ENCODE results near the gene GMPPA. TPM values are rescaled to one million over a fixed set of nuclear protein-coding genes. Genes with fewer than 3 reads are reported as not detected.

Gene GMPPA
- total and polyA plus RNA-seq, 9 of the 15 experiments (the other 6 are each of a cell fraction or from before 2014, with no cell fraction given): 7.0 to 101 (median 66.7) TPM

DNA sequence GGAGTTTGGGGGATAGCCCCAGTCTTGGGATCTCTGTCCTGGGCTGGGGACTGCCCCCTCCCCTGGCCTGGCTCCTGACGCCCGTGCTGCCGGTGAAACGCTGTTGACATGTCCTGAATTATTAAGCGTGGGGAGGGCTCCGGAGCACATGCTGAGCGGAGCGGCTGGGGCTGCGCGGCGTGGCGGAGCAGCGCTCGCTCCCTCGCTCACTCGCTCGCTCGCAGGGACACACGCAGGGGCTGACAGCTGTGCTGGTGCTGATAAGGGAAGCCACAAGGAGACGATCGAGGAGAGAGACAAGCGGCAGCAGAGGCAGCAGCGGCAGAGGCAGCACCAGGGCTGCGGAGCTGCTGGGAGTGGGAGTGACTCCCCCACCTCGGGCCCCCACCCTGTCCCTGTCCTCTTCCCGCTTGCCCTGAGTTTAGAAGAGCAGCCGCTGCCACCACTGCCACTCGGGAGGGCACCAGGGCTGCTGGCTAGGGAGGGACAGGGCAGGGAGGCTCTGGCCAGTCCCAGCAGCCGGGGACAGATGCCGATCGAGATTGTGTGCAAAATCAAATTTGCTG is 15.6 kb downstream of the GMPPA start, which contains the start of gene ASIC4 (continued):
- TF ChIP-seq ESRRA (IDR thresholded peaks at IDR 0.05; ENCODE audit: borderline replicate concordance, low read depth): peak; percentile 84; the same call in 1 of the 2 replicates
- TF ChIP-seq ZNF511 (CRISPR knock-in tag; IDR thresholded peaks at IDR 0.05): peak; percentile 42; the same call in 1 of the 2 replicates
- no peak for TF ChIP-seq CHCHD3 (CRISPR knock-in tag; IDR thresholded peaks at IDR 0.05)
- 0 out of 4 replicates have a peak, but pooled peaks of 1 of the 2 experiments have one; percentile 30 for TF ChIP-seq FOXA3 (CRISPR knock-in tag; conservative IDR thresholded peaks at IDR 0.05 in 1 of 2, IDR thresholded peaks at IDR 0.05 in 1 of 2)
- TF ChIP-seq, protein P1, sequence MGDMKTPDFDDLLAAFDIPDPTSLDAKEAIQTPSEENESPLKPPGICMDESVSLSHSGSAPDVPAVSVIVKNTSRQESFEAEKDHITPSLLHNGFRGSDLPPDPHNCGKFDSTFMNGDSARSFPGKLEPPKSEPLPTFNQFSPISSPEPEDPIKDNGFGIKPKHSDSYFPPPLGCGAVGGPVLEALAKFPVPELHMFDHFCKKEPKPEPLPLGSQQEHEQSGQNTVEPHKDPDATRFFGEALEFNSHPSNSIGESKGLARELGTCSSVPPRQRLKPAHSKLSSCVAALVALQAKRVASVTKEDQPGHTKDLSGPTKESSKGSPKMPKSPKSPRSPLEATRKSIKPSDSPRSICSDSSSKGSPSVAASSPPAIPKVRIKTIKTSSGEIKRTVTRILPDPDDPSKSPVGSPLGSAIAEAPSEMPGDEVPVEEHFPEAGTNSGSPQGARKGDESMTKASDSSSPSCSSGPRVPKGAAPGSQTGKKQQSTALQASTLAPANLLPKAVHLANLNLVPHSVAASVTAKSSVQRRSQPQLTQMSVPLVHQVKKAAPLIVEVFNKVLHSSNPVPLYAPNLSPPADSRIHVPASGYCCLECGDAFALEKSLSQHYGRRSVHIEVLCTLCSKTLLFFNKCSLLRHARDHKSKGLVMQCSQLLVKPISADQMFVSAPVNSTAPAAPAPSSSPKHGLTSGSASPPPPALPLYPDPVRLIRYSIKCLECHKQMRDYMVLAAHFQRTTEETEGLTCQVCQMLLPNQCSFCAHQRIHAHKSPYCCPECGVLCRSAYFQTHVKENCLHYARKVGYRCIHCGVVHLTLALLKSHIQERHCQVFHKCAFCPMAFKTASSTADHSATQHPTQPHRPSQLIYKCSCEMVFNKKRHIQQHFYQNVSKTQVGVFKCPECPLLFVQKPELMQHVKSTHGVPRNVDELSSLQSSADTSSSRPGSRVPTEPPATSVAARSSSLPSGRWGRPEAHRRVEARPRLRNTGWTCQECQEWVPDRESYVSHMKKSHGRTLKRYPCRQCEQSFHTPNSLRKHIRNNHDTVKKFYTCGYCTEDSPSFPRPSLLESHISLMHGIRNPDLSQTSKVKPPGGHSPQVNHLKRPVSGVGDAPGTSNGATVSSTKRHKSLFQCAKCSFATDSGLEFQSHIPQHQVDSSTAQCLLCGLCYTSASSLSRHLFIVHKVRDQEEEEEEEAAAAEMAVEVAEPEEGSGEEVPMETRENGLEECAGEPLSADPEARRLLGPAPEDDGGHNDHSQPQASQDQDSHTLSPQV (IDR thresholded peaks at IDR 0.05): peak; percentile 72
- TF ChIP-seq LEF1 (IDR thresholded peaks at IDR 0.05): peak; percentile 92
- TF ChIP-seq MLX (CRISPR knock-in tag; conservative IDR thresholded peaks at IDR 0.05): no peak
- no peak for TF ChIP-seq COPS2 (conservative IDR thresholded peaks at IDR 0.05)
- peak; percentile 99 for TF ChIP-seq CXXC5 (CRISPR knock-in tag; IDR thresholded peaks at IDR 0.05)
- TF ChIP-seq E2F3 (CRISPR knock-in tag; IDR thresholded peaks at IDR 0.05): peak; percentile 50; the same call in 1 of the 2 replicates
- TF ChIP-seq EP400 (IDR thresholded peaks at IDR 0.05): peak; percentile 80
- TF ChIP-seq FOXK2 (conservative IDR thresholded peaks at IDR 0.05 in 1 of 2, IDR thresholded peaks at IDR 0.05 in 1 of 2; ENCODE audit: low read depth in 2 of 2): peak; percentile 93
- TF ChIP-seq MTA1 (IDR thresholded peaks at IDR 0.05; ENCODE audit: borderline replicate concordance): peak; percentile 89
- TF ChIP-seq CTBP1 (IDR thresholded peaks at IDR 0.05; ENCODE audit: borderline replicate concordance): peak; percentile 96
- TF ChIP-seq NELFE (IDR thresholded peaks at IDR 0.05; ENCODE audit: insufficient read depth, insufficient read length): no peak
- TF ChIP-seq, protein P2, sequence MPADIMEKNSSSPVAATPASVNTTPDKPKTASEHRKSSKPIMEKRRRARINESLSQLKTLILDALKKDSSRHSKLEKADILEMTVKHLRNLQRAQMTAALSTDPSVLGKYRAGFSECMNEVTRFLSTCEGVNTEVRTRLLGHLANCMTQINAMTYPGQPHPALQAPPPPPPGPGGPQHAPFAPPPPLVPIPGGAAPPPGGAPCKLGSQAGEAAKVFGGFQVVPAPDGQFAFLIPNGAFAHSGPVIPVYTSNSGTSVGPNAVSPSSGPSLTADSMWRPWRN (IDR thresholded peaks at IDR 0.05; ENCODE audit: low read depth): peak; percentile 98
- TF ChIP-seq CCNT2 (IDR thresholded peaks at IDR 0.05; ENCODE audit: borderline replicate concordance, extremely low read depth, insufficient read length, low read depth, low read length): peak; percentile 100
- TF ChIP-seq MECOM (CRISPR knock-in tag; IDR thresholded peaks at IDR 0.05): no peak
- no peak for TF ChIP-seq ZNF655 (CRISPR knock-in tag; IDR thresholded peaks at IDR 0.05)
- TF ChIP-seq FOXJ2 (tag; IDR thresholded peaks at IDR 0.05): peak; percentile 85; the same call in 1 of the 2 replicates
- no peak for TF ChIP-seq SRSF7 (optimal IDR thresholded peaks at IDR 0.05; ENCODE audit: low read depth, low read length)

Measured in K562 (cell line).